Testis (tissue), 3 donors: ENCODE results near the gene PAPPA. TPM values are rescaled to one million over a fixed set of nuclear protein-coding genes. Genes with fewer than 3 reads are reported as not detected.

Experiments
- DNase-seq: peaks from one replicate; pipeline ENCODE4 v3.0.0-alpha.2; 2019
- H3K27ac ChIP-seq, 2 donors: fragments of 200-600 bp; sonication (generic); one replicate each; pipeline ENCODE4 v1.5.1; 2019
- H3K27me3 ChIP-seq: fragments of 200-600 bp; sonication (generic); one replicate; pipeline ENCODE4 v1.5.1; 2019
- H3K36me3 ChIP-seq: fragments of 200-600 bp; sonication (generic); one replicate; pipeline ENCODE4 v1.5.1; 2017; ENCODE audit warnings: low read depth; ENCODE audit errors: missing control alignments
- H3K4me1 ChIP-seq: fragments of 200-600 bp; sonication (generic); one replicate; pipeline ENCODE4 v1.5.1; 2019
- H3K4me3 ChIP-seq, 2 donors: fragments of 200-600 bp; sonication (generic); one replicate each; pipeline ENCODE4 v1.5.1; 2017 to 2019
- H3K9me3 ChIP-seq: fragments of 200-600 bp; sonication (generic); one replicate; pipeline ENCODE4 v1.5.1; 2017
- CTCF ChIP-seq, 3 experiments: fragments of 450-650 bp in 2 of 3; fragments of 200-600 bp in 1 of 3; sonication (generic) in 1 of 3; IDR thresholded peaks; one replicate each; pipeline ENCODE4 v1.5.1; 2016 to 2019; ENCODE audit warnings: antibody characterized with exemption in 3 of 3, mild to moderate bottlenecking in 2 of 3, moderate library complexity in 1 of 3
- POLR2A ChIP-seq: fragments of 450-650 bp; IDR thresholded peaks from one replicate; pipeline ENCODE4 v1.6.1; 2017; ENCODE audit warnings: antibody characterized with exemption, mild to moderate bottlenecking, moderate library complexity
- WGBS, 2 donors: methylation state at CpG; one replicate each; pipeline ENCODE4 v1.1.5; 2018; 5-methylcytosine and 5-hydroxymethylcytosine counted together
- intact Hi-C: fragments of 100-400 bp; cut with DNase I; formaldehyde crosslinking; loops from one replicate; pipeline ENCODE4 v1.15.1; 2023; ENCODE audit warnings: low total_unique reads
- polyA plus RNA-seq: library from polyadenylated mRNA; stranded (reverse); fragments of 350-450 nt; fragmentation: Illumina TruSeq; extraction: RNeasy Lipid Tissue Mini Kit (QIAGEN cat#74804); gene quantifications from one replicate; pipeline ENCODE4 v1.2.3, GENCODE V29; 2014; ENCODE audit warnings: low read depth, low replicate concordance; ENCODE audit not compliant: insufficient read depth
- total RNA-seq, 2 donors: library from RNA; depleted of rRNA; stranded (reverse); fragments of >200 nt; gene quantifications; one replicate each; pipeline ENCODE4 v1.2.3, GENCODE V29; 2016

The PAPPA gene
- total and polyA plus RNA-seq, 3 donors from 2014 or later, result 1.9 to 5.1 (median 4.1) TPM

GRCh38 chr9:116360989-116361388, 207.4 kb downstream of the PAPPA start:
- Histone ChIP-seq H3K4me3 (no peak overlapping the region), H3K36me3 (no peaks in the 10 kb centered on the region), H3K27me3 (no peaks in the 10 kb centered on the region), H3K4me1 (peaks cover 2% of the 10 kb centered on the region), H3K27ac (no peak overlapping the region), H3K9me3 (no peaks in the 10 kb centered on the region)
- WGBS, 2 donors, result 74 to 76% methylated on average over 2 of the region's 2 CpGs
- TF ChIP-seq POLR2A (no peak), CTCF (IDR thresholded peaks at IDR 0.05) (no peak)
- DNase-seq, result no peak
- intact Hi-C loops, result no loop called here

DNA sequence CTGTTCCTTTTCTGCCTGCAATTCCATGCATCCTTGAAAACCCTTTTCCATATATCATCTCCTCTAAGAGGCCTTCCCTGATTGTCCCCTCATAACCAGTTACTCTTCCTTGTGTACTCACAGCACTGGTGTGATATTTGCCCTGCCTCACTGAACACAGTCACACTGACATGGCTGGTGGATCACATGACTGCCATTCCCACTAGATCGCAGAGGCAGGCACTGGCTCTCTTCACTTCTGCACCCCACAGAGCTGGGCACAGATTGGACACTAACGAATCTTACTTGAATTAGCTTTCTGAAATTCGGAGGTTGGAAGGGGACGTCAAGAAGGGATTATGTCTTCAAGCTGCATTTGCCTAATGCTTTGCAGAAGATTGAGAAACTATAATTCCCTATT, 208.0 kb downstream of the PAPPA start:
- no peaks in the 10 kb centered on the region for H3K4me1 ChIP-seq
- no peaks in the 10 kb centered on the region for H3K36me3 ChIP-seq
- TF ChIP-seq CTCF (IDR thresholded peaks at IDR 0.05) (no peak), POLR2A (no peak)
- no peaks in the 10 kb centered on the region for H3K9me3 ChIP-seq
- no peaks in the 10 kb centered on the region for H3K27me3 ChIP-seq
- H3K27ac ChIP-seq, result no peak overlapping the region
- no peak overlapping the region for H3K4me3 ChIP-seq
- 91 to 93% methylated on average over 4 of the region's 4 CpGs for WGBS, 2 donors
- intact Hi-C loops, result no loop called here
- DNase-seq, result no peak

GRCh38 chr9:116362493-116362892, 208.9 kb downstream of the PAPPA start:
- Histone ChIP-seq H3K4me1 (no peaks in the 10 kb centered on the region), H3K27me3 (no peaks in the 10 kb centered on the region), H3K4me3 (no peak overlapping the region), H3K36me3 (no peaks in the 10 kb centered on the region), H3K27ac (no peak overlapping the region), H3K9me3 (no peaks in the 10 kb centered on the region)
- DNase-seq, result no peak
- WGBS, 2 donors, result 87 to 97% methylated on average over 6 of the region's 6 CpGs
- intact Hi-C loops, result no loop called here
- no peak for TF ChIP-seq POLR2A
- TF ChIP-seq CTCF (IDR thresholded peaks at IDR 0.05), result no peak

GRCh38 chr9:116365056-116365471, 211.5 kb downstream of the PAPPA start:
- Histone ChIP-seq H3K4me3 (no peak overlapping the region), H3K27ac (peak overlapping the region in 1 of 2 donors; percentile 5), H3K27me3 (no peaks in the 10 kb centered on the region), H3K4me1 (no peaks in the 10 kb centered on the region), H3K36me3 (no peaks in the 10 kb centered on the region), H3K9me3 (no peaks in the 10 kb centered on the region)
- no peak for TF ChIP-seq POLR2A
- peak in 1 of 3 experiments; percentile 5 for TF ChIP-seq CTCF (IDR thresholded peaks at IDR 0.05)
- WGBS, 2 donors, result 36 to 61% methylated on average over 7 to 9 of the region's 9 CpGs
- DNase-seq, result peak; percentile 69
- intact Hi-C loops, result no loop called here

DNA sequence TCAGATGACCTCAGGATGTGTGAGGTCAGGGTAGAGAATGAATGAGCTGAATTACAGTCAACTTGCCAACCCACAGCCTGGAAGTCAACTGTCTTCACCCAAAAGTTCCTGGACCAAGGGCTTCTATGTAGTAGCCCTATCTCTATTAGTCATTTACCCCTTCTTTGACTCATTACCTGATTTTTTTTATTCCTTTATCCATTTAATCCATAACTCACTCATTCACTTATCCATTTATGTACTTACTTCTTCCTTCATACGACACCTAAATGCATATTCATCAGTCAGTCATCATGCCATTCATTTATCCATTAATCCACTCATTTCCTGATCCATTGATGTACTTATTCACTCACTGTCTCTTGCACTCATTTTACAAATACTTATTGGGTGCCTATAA, 212.7 kb downstream of the PAPPA start:
- Histone ChIP-seq H3K27ac (no peak overlapping the region), H3K36me3 (no peaks in the 10 kb centered on the region), H3K4me1 (no peaks in the 10 kb centered on the region), H3K4me3 (no peak overlapping the region), H3K9me3 (no peaks in the 10 kb centered on the region), H3K27me3 (no peaks in the 10 kb centered on the region)
- 96 to 97% methylated on average over 1 of the region's 1 CpG for WGBS, 2 donors
- TF ChIP-seq POLR2A (no peak), CTCF (IDR thresholded peaks at IDR 0.05) (no peak)
- no peak for DNase-seq
- intact Hi-C loops, result no loop called here
